Islet precursor cell (in vitro differentiated cells): ENCODE measurements around the gene ICAM2.
A peak's percentile ranks its signal among the peaks of the same experiment; 100 is the strongest.
"Not testable (repeated sequence)": the region's sequence is repeated elsewhere in the genome, so short reads cannot be mapped to it uniquely, and the experiment has no call there.

Experiments
- DNase-seq: peaks from one replicate; pipeline ENCODE4 v3.0.0-alpha.2; 2018

Gene ICAM2

GRCh38 chr17:63996430-63997182 lies 23.8 kb downstream of the ICAM2 start:
- no peak for DNase-seq

DNA sequence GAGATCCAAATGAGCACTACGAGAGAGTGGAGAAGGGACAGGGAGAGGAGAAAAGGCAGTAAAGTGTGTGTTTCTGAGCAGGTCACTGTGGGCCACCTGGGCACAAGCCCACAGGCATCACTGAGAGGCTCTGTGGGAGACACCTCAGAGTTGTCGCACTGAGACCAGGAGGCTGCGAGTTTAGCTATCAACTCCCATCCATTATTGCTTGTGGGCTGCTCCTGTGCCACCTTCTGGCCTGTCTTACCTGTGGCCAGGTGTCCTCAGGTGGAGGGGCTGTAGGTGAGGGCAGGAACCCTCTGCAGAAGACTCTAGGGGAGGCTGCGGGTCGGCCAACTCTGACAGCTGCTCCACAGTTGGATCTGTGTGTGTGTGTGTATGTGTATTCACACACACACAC lies 24.8 kb downstream of the ICAM2 start:
- DNase-seq = no peak

GRCh38 chr17:63993368-63993985 lies 27.0 kb downstream of the ICAM2 start:
- no peak for DNase-seq

GRCh38 chr17:63991611-63992010 lies 28.8 kb downstream of the ICAM2 start:
- DNase-seq = no peak

DNA sequence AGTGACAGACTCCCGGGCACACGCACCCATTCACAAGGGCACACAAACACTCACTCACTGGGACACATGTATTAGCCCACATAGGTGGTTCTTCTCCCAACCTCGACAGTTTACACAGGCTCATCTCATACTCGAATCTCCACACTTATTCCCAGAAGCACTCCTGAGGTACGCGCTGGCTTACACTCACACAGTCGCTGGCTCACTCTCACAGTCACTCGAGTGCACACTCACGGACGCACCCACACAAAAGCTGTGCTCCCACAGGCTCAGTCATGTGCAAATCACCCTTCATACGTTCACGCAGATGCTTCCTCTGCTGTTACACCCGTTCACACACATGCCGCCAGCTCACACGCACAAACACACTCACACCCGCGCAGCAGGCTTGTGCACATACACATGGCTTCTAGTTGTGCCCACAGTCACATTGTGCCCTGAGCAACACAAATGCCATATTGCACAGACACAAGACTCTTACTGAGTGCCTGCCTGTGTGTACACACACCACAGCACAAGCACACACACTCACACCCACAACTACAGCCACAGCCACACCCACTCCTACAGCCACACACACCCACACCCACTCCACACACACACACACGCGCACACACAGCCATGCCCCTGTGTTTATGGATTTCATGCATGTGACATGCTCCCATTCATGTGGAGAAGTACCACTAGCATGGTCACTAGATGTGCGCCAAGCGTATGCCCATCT lies 30.6 kb downstream of the ICAM2 start:
- no peak for DNase-seq

- peak; percentile 87 for DNase-seq
Observed at GRCh38 chr17:63988741-63989621, 31.5 kb downstream of the ICAM2 start.

DNA sequence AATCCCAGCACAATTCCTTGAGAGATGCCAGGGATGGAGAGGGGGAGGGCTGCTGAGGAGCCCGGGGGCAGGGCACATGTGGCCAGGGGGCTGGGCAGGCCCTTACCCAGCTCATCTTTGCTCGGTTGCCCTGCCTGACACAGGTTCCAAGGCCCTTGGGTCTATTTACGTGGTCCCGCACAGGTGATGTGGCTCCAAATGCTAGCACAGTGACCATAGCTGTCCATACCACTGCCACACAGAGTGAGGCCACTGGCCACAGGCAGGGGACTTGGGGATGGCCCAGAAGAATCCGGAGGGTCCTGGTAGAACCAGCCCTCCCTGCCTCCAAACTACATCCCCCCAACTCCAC lies 32.3 kb downstream of the ICAM2 start:
- DNase-seq = no peak

GRCh38 chr17:63987221-63988126 lies 33.0 kb downstream of the ICAM2 start:
- no peak for DNase-seq

- DNase-seq = no peak
Observed at GRCh38 chr17:63986821-63987220, 33.6 kb downstream of the ICAM2 start.

DNA sequence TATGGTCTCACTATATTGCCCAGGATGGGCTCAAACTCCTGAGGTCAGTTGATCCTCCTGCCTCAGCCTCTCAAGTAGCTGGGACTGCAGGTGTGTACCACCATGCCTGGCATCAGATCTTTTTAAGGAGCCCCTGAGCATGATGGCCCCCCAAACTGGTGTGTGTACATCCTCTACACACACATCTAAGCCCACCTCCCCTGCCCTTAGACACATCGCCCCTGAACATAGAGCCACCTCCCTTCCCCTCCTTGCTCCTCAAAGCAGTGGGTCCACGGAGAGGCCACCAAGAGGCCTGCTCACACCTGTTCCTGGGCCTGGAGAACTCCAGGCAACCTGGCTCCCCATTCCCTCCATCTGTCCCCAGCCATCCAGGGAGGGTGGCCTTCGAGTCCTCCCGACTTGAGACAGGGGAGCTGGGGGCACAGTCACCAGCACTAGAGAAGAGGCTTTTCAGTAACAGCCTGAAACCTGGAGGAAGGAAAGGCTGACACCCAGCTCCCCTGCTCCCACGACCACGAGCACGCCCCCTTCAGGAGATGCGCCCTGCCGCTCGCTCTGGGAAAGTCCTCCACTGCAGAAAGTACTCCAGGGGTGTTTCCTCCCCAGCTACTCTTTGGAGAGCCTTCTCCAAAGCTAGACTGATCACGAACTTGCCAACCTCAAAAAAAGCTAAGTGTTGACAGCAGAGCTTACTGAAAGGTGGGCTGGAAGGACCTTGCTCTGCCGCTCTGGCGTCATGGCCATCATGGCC lies 34.9 kb downstream of the ICAM2 start:
- no peak for DNase-seq

DNA sequence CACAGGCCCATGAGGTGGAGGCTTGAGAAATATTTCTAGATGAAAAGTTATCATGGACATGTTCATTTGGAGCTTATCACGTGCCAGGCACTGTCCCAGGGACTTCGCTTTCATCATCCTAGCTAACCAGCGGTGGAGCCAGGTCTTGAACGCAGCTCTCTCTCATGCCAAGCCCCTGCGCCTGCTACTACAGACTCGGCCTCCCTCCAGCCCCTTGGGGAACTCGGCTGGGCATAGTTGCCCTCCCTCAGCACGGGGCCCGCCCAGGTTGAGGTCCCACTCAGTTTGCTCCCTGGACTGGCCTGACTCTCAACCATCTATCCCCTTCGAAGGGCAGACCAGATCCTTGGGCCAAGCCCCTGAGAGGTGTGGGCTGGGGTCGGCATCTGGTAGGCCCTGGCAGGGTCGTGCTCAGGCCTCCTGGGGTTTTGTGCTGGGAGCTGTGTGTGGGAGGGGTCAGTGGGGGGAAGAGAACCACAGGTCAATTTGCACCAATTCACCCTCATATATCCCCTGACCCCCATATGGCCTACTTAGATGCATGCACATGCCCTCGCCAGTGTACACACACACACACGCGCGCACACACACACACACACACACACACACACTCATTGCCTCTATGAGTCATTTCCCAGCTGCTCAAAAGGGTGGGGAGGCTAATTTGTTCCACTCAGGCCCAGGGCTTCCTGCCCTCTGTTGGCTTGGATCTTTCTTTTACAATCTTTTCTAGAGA lies 35.6 kb downstream of the ICAM2 start:
- peak; percentile 87 for DNase-seq

DNA sequence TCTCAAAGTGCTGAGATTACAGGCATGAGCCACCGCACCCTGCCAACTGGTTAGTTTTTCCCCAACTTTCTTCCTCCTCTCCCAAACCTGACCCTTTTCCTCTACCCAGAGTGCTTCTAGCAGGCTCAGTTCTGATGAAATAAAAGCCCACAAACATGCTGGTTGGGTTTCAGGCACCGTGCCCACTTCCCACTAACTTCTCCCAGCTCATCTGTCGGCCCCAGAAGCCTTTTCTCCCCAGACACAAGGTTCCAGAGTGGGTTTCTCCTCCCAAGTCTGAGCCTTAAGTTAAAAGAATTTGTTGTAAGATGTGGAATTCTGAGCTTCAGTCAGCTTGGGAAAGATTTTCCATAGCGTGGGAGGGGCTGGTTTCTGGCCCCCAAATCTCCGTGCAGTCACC lies 36.2 kb downstream of the ICAM2 start:
- no peak for DNase-seq

- DNase-seq = no peak
Observed at GRCh38 chr17:63983320-63983719, 37.1 kb downstream of the ICAM2 start.

DNA sequence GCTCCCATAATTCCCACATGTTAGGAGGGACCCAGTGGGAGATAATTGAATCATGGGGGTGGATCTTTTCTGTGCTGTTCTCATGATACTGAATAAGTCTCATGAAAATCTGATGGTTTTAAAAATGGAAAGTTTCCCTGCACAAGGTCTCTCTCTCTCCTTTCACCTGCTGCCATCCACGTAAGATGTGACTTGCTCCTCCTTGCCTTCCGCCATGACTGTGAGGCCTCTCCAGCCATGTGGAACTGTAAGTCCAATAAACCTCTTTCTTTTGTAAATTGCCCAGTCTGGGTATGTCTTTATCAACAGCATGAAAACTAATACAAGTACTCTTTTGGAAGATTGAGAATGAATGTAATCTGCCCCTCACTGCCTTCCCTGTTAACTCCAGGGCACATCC lies 37.8 kb downstream of the ICAM2 start:
- DNase-seq = not testable (repeated sequence)

GRCh38 chr17:63978272-63979200 lies 41.9 kb downstream of the ICAM2 start:
- no peak for DNase-seq

DNA sequence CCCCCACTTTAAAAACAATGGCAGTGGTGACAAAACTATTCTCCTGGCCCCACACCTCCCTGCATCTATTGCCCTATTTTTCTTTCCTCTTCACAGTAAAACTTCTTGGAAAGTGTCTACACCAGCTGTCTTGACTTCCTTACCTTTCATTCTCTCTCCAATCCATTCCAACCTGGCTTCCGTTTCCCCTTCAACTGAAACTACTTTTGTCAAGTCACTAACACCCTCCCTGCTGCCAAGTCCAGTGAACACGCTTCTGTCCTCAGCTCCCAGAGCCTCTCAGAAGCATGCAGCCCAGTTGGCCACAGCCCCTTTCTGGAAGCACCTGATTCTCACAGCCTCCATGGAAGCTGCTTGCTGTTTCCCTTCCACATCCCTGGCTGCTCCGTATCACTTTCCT lies 43.7 kb downstream of the ICAM2 start:
- DNase-seq = no peak

GRCh38 chr17:63975541-63976092 lies 44.8 kb downstream of the ICAM2 start:
- DNase-seq = no peak

- DNase-seq = peak; percentile 91
Observed at GRCh38 chr17:63974594-63975192, 45.7 kb downstream of the ICAM2 start.
